SK-N-SH (cell line): ENCODE measurements around the gene EIF6. TPM values are rescaled to one million over a fixed set of nuclear protein-coding genes. Genes with fewer than 3 reads are reported as not detected.

Experiments used
- CTCF ChIA-PET: fragments of 300-600, 350-600 bp; formaldehyde crosslinking; extraction: SDS; loops from one replicate; lab custom pipeline; 2021; lab: Yijun Ruan, JAX
- POLR2A ChIA-PET: fragments of 350-600 bp; sonication (Branson Sonifier 250); formaldehyde crosslinking; extraction: SDS; loops from one replicate; lab custom pipeline; 2020; ENCODE audit warnings: antibody characterized with exemption, inconsistent platforms; lab: Yijun Ruan, JAX
- DNase-seq: peaks from one replicate; pipeline ENCODE4 v3.0.0; 2012
- H2AFZ ChIP-seq: fragments of 200-600 bp; sonication (generic); 2 replicates; pipeline ENCODE4 v1.8.1; 2016; ENCODE audit warnings: antibody characterized with exemption, mild to moderate bottlenecking, low read depth
- H3F3A ChIP-seq: fragments of 200-600 bp; sonication (generic); replicated peaks from 2 replicates; pipeline ENCODE3; 2016; ENCODE audit warnings: antibody characterized with exemption, mild to moderate bottlenecking; ENCODE audit not compliant: insufficient read depth
- H3K27ac ChIP-seq, 2 experiments: fragments of 200-500 bp in 1 of 2; fragments of 200-600 bp in 1 of 2; sonication (Bioruptor generic) in 1 of 2; sonication (generic), shearing (Covaris generic) in 1 of 2; 2 replicates each; pipeline versions ENCODE4 v1.5.1 to v1.6.1; 2014 to 2016; ENCODE audit warnings: low read depth in 2 of 2, inconsistent platforms in 1 of 2, low read length in 1 of 2, mild to moderate bottlenecking in 1 of 2, mixed read lengths in 1 of 2
- H3K27me3 ChIP-seq: fragments of 200-600 bp; sonication (generic), shearing (Covaris generic); 2 replicates; pipeline ENCODE4 v1.6.1; 2016; ENCODE audit warnings: mixed run types; ENCODE audit not compliant: insufficient read depth
- H3K36me3 ChIP-seq, 2 experiments: fragments of 200-500 bp in 1 of 2; fragments of 200-600 bp in 1 of 2; sonication (Bioruptor generic) in 1 of 2; sonication (generic) in 1 of 2; replicated peaks in 1 of 2; 2 replicates each; pipeline versions ENCODE3 to v1.5.1; 2014 to 2016; ENCODE audit warnings: low read length in 1 of 2, mild to moderate bottlenecking in 1 of 2; ENCODE audit not compliant: insufficient read depth in 2 of 2, control insufficient read depth in 1 of 2
- H3K4me1 ChIP-seq, 2 experiments: fragments of 200-500 bp in 1 of 2; fragments of 200-600 bp in 1 of 2; sonication (Bioruptor generic) in 1 of 2; sonication (generic), shearing (Covaris generic) in 1 of 2; 2 replicates each; pipeline versions ENCODE4 v1.5.1 to v1.6.1; 2014 to 2016; ENCODE audit warnings: low read depth in 1 of 2, low read length in 1 of 2, mixed run types in 1 of 2; ENCODE audit not compliant: insufficient read depth in 2 of 2, control insufficient read depth in 1 of 2
- H3K4me2 ChIP-seq: fragments of 200-600 bp; sonication (generic), shearing (Covaris generic); 2 replicates; pipeline ENCODE4 v1.6.1; 2017; ENCODE audit warnings: mixed run types
- H3K4me3 ChIP-seq, 2 experiments: fragments of 200-500 bp in 1 of 2; fragments of 200-600 bp in 1 of 2; sonication (Bioruptor generic) in 1 of 2; sonication (generic), shearing (Covaris generic) in 1 of 2; 2 replicates each; pipeline versions ENCODE4 v1.5.1 to v1.8.1; 2014 to 2016; ENCODE audit warnings: low read depth in 2 of 2, inconsistent platforms in 1 of 2, low read length in 1 of 2, mild to moderate bottlenecking in 1 of 2, mixed read lengths in 1 of 2, moderate library complexity in 1 of 2
- H3K79me2 ChIP-seq: fragments of 200-600 bp; sonication (generic); 2 replicates; pipeline ENCODE4 v1.8.1; 2017; ENCODE audit warnings: mild to moderate bottlenecking; ENCODE audit not compliant: insufficient read depth
- H3K9ac ChIP-seq: fragments of 200-600 bp; sonication (generic); 2 replicates; pipeline ENCODE4 v1.6.1; 2017; ENCODE audit warnings: mixed run types
- H3K9me2 ChIP-seq: fragments of 200-600 bp; sonication (generic); 2 replicates; pipeline ENCODE4 v1.6.1; 2017; ENCODE audit warnings: mixed run types
- H3K9me3 ChIP-seq: fragments of 200-600 bp; sonication (generic); 2 replicates; pipeline ENCODE4 v1.6.1; 2017; ENCODE audit warnings: mixed run types, mild to moderate bottlenecking, moderate library complexity
- H4K20me1 ChIP-seq: fragments of 200-600 bp; sonication (generic); 2 replicates; pipeline ENCODE4 v1.6.1; 2017; ENCODE audit warnings: mild to moderate bottlenecking, mixed run types; ENCODE audit not compliant: insufficient read depth
- CHD2 ChIP-seq: fragments of 150-350 bp; IDR thresholded peaks from 2 replicates; pipeline ENCODE4 v1.6.1; 2018; ENCODE audit warnings: low read length; ENCODE audit not compliant: partially characterized antibody
- ELF1 ChIP-seq: IDR thresholded peaks from 2 replicates; pipeline ENCODE4 v1.4.0; 2012
- FOSL2 ChIP-seq: IDR thresholded peaks from 2 replicates; pipeline ENCODE4 v1.4.0; 2012; ENCODE audit warnings: low read depth, mild to moderate bottlenecking, moderate library complexity, borderline replicate concordance
- IRF3 ChIP-seq: fragments of 150-350 bp; IDR thresholded peaks from 2 replicates; pipeline ENCODE4 v1.6.1; 2016; ENCODE audit warnings: mild to moderate bottlenecking, low read depth, low read length
- POLR2AphosphoS5 ChIP-seq: IDR thresholded peaks from 2 replicates; pipeline ENCODE4 v1.6.1; 2012; ENCODE audit warnings: low read depth, low read length
- REST ChIP-seq: IDR thresholded peaks from 2 replicates; pipeline ENCODE4 v1.6.1; 2012; ENCODE audit warnings: mild to moderate bottlenecking, low read depth, low read length, moderate library complexity
- RXRA ChIP-seq: IDR thresholded peaks from 2 replicates; pipeline ENCODE4 v1.4.0; 2012; ENCODE audit warnings: low read depth, mild to moderate bottlenecking, borderline replicate concordance
- SMC3 ChIP-seq: IDR thresholded peaks from 2 replicates; pipeline ENCODE4 v1.6.1; 2012; ENCODE audit warnings: low read depth, low read length, improper control_type of control experiment
- TAF1 ChIP-seq: IDR thresholded peaks from 2 replicates; pipeline ENCODE4 v1.6.1; 2012; ENCODE audit warnings: low read depth, mild to moderate bottlenecking, low read length, moderate library complexity, borderline replicate concordance
- TCF12 ChIP-seq: IDR thresholded peaks from 2 replicates; pipeline ENCODE4 v1.4.0; 2012
- USF2 ChIP-seq: fragments of 150-350 bp; IDR thresholded peaks from 2 replicates; pipeline ENCODE4 v1.6.1; 2017; ENCODE audit warnings: antibody characterized with exemption, low read length, low read depth, borderline replicate concordance
- WGBS: methylation state at CpG from one replicate; pipeline ENCODE4 v1.1.6; 2017; ENCODE audit warnings: low lambda C conversion rate; 5-methylcytosine and 5-hydroxymethylcytosine counted together
- polyA plus RNA-seq, 3 experiments: library from polyadenylated mRNA; depleted of rRNA; stranded (reverse); fragments of >200 nt; gene quantifications; 2 replicates each; pipeline ENCODE4 v1.2.3, GENCODE V29; 2012

The EIF6 gene
- polyA plus RNA-seq, 1 of the 3 experiments (the other 2 are of a cell fraction) = 356 TPM

DNA sequence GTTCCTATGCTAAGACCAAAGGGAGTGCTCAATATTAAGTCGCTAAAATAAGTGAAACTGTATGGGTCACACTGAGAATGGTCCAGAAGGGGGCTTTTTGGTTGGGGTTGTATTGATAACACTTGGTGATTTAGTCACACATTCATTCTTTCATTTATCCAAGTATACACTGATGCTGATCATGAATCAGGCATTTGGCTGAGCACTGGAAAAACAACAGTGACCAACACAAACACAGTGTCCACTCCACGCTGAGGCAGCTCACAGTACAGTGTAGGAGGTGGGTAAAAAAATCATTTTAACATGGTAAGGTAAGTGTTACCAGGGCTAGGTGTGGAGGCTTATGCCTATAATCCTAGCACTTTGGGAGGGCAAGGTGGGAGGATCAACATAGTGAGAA, 16.9 kb upstream of the EIF6 start:
- H3K4me3 ChIP-seq = no peak overlapping the region
- no peaks in the 10 kb centered on the region for H3K79me2 ChIP-seq
- CTCF ChIA-PET = interaction anchor here (1.1 to 16.5 kb wide), 2 partner anchors 11 to 141 kb away, joined by 3 to 323 read pairs; partner anchors contain the start of gene GDF5
- 0 out of 2 replicates have a peak overlapping the region, but pooled peaks have one; percentile 8 for H3K4me2 ChIP-seq
- no peak for DNase-seq
- H3K9me3 ChIP-seq = no peaks in the 10 kb centered on the region
- no peak overlapping the region for H3K9ac ChIP-seq
- H3K4me1 ChIP-seq = peaks cover 18 to 33% of the 10 kb centered on the region in 2 experiments; a peak in 3 of 4 replicates
- H3K36me3 ChIP-seq = no peaks in the 10 kb centered on the region
- no peaks in the 10 kb centered on the region for H3K9me2 ChIP-seq
- H2AFZ ChIP-seq = no peak overlapping the region
- H3K27me3 ChIP-seq = no peaks in the 10 kb centered on the region
- H3F3A ChIP-seq = peaks cover 20% of the 10 kb centered on the region
- H4K20me1 ChIP-seq = no peaks in the 10 kb centered on the region
- TF ChIP-seq CHD2 (no peak), ELF1 (no peak)
- POLR2A ChIA-PET = no interaction called here
- no peak overlapping the region for H3K27ac ChIP-seq
- WGBS = 92% methylated on average over 2 of the region's 2 CpGs

DNA sequence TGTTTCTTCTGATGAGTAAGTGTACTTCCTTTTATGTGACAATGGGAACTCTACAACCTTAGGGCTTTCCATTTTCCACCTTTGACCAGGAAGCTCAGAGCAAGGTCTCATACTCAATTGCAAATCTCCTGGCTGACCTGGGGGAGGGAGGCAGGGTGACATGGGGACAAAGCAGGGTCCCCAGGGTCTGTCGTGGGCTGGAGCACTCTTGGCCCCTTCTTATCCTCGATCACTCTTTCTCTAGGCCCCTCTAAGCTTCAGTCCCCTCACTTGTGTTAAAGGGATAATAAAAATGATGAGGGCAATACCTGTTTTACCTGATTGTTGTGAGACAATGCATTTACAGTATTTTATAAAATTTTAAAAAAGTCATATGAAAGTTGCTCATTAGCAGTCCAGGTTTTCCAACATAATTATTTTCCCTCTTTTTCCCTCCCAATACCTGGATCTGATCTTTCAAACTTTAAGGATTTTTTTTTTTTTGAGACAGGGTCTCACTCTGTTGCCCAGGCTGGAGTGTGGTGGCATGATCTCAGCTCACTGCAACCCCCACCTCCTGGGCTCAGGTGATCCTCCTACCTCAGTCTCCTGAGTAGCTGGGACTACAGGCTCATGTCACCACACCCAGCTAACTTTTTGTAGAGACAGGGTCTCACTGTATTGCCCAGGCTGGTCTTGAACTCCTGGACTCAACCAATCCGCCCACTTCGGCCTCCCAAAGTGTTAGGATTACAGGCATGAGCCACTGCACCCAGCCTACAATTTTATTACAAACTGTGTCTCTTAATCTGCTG, 16.1 kb upstream of the EIF6 start:
- Histone ChIP-seq H3K4me3 (no peak overlapping the region), H3K9me3 (no peaks in the 10 kb centered on the region), H3K4me1 (peaks cover 21 to 27% of the 10 kb centered on the region in 2 experiments; a peak in 3 of 4 replicates), H3K36me3 (no peaks in the 10 kb centered on the region), H3K27ac (no peak overlapping the region), H3K27me3 (no peaks in the 10 kb centered on the region), H3F3A (peaks cover 15% of the 10 kb centered on the region), H3K4me2 (no peak overlapping the region), H3K79me2 (no peaks in the 10 kb centered on the region), H4K20me1 (no peaks in the 10 kb centered on the region), H2AFZ (no peak overlapping the region), H3K9me2 (no peaks in the 10 kb centered on the region), H3K9ac (no peak overlapping the region)
- CTCF ChIA-PET = interaction anchor here (16.5 kb wide), 1 partner anchor 142 kb away, joined by 323 read pairs; the partner anchor contains the start of gene GDF5
- no peak for TF ChIP-seq TAF1
- no peak for TF ChIP-seq REST
- no peak for TF ChIP-seq IRF3
- no peak for TF ChIP-seq FOSL2
- TF ChIP-seq SMC3 = no peak
- no peak for TF ChIP-seq RXRA
- no peak for TF ChIP-seq USF2
- no peak for TF ChIP-seq TCF12
- no peak for TF ChIP-seq POLR2AphosphoS5
- POLR2A ChIA-PET = interaction anchor here (0.6 kb wide), 1 partner anchor 234 kb away, joined by 7 read pairs; no protein-coding TSS in a partner anchor
- no peak for DNase-seq
- WGBS = 96% methylated on average over 4 of the region's 4 CpGs
